ENCODE data around the gene RNF17. TPM values are rescaled to one million over a fixed set of nuclear protein-coding genes. Genes with fewer than 3 reads are reported as not detected.
"Not testable (repeated sequence)": the region's sequence is repeated elsewhere in the genome, so short reads cannot be mapped to it uniquely, and the experiment has no call there.

Gene RNF17
- total RNA-seq, 1 donor from 2014 or later, result not detected

DNA sequence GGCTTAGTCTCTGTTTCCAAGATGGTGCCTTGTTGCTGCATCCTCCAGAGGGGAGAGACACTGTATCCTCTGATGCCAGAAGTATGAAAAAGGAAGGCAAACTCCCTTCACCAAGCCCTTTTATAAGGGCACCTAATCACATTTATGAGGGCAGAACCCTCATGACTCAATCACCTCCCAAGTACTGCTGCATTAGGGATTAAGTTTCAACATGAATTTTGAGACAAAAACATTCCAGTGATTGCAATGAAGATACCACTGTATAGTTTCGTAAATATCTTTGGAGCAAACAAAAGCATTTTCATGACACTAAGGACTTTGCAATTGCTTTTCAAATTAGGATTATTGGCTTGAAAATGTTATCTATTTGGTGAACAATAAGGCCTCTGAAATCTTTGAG is 63.8 kb downstream of the RNF17 start:
- no peak for DNase-seq (ENCODE audit: extremely low spot score in 2 of 2)
- intact Hi-C loops (cut with DNase I), result no loop called here
- H3K4me3 ChIP-seq, result no peak overlapping the region
- H3K9me3 ChIP-seq, result no peaks in the 10 kb centered on the region
- H3K4me1 ChIP-seq, result no peaks in the 10 kb centered on the region
- no peak overlapping the region for H3K27ac ChIP-seq
- no peaks in the 10 kb centered on the region for H3K27me3 ChIP-seq
- H3K36me3 ChIP-seq, result no peaks in the 10 kb centered on the region
- TF ChIP-seq POLR2A (IDR thresholded peaks at IDR 0.05), result no peak
- TF ChIP-seq POLR2AphosphoS5 (IDR thresholded peaks at IDR 0.05; ENCODE audit: insufficient read depth in 1 of 2, low read depth in 1 of 2), result no peak
- TF ChIP-seq, protein P1, sequence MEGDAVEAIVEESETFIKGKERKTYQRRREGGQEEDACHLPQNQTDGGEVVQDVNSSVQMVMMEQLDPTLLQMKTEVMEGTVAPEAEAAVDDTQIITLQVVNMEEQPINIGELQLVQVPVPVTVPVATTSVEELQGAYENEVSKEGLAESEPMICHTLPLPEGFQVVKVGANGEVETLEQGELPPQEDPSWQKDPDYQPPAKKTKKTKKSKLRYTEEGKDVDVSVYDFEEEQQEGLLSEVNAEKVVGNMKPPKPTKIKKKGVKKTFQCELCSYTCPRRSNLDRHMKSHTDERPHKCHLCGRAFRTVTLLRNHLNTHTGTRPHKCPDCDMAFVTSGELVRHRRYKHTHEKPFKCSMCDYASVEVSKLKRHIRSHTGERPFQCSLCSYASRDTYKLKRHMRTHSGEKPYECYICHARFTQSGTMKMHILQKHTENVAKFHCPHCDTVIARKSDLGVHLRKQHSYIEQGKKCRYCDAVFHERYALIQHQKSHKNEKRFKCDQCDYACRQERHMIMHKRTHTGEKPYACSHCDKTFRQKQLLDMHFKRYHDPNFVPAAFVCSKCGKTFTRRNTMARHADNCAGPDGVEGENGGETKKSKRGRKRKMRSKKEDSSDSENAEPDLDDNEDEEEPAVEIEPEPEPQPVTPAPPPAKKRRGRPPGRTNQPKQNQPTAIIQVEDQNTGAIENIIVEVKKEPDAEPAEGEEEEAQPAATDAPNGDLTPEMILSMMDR (IDR thresholded peaks at IDR 0.05), result no peak

DNA sequence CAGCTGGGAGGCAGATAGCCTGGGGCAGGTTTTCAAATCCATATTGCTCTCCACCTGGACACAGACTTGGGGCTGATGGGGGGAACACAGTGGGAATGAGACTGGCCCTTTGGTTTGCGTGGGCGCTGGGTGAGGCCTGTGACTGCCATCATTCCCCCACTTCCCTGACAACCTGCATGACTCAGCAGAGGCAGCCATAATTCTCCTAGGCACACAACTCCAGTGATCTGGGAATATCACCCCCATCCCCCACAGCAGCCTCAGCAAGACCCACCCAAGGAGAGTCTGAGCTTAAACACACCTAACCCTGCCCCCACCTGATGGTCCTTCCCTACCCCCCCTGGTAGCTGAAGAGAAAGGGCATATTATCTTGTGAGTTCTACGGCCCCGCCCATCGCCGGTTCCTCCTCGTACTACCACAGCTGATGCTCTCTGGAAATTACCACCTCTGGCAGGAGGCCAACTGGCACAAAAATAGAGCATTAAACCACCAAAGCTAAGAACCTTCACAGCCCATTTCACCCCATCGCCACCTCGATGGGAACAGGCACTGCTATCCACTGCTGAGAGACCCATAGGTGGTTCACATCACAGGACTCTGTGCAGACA is 71.0 kb downstream of the RNF17 start:
- intact Hi-C loops (cut with DNase I), result no loop called here
- TF ChIP-seq POLR2A (IDR thresholded peaks at IDR 0.05) (no peak), POLR2AphosphoS5 (IDR thresholded peaks at IDR 0.05; ENCODE audit: insufficient read depth in 1 of 2, low read depth in 1 of 2) (no peak)
- TF ChIP-seq, protein P1 (IDR thresholded peaks at IDR 0.05), result no peak
- no peak overlapping the region for H3K27ac ChIP-seq
- no peaks in the 10 kb centered on the region for H3K4me1 ChIP-seq
- DNase-seq (ENCODE audit: extremely low spot score in 2 of 2), result no peak
- no peak overlapping the region for H3K4me3 ChIP-seq
- no peaks in the 10 kb centered on the region for H3K27me3 ChIP-seq
- H3K36me3 ChIP-seq, result no peaks in the 10 kb centered on the region
- no peaks in the 10 kb centered on the region for H3K9me3 ChIP-seq

DNA sequence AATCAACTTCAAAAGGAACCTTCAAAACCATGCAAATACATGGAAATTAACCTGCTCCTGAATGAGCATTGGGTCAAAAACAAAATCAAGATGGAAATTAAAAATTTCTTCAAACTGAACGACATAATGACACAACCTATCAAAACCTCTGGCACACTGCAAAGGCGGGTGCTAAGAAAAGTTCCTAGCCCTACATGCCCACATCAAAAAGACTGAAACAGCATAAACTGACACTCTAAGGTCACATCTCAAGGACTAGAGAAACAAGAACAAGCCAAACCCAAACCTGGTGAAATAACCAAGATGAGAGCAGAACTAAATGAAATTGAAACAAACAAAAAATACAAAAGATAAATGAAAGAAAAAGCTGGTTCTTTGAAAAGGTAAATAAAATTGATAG is 73.6 kb downstream of the RNF17 start:
- H3K4me3 ChIP-seq; H3K27me3 ChIP-seq; intact Hi-C loops (cut with DNase I); H3K36me3 ChIP-seq; H3K4me1 ChIP-seq; DNase-seq (ENCODE audit: extremely low spot score in 2 of 2); H3K27ac ChIP-seq; H3K9me3 ChIP-seq: not testable (repeated sequence)

DNA sequence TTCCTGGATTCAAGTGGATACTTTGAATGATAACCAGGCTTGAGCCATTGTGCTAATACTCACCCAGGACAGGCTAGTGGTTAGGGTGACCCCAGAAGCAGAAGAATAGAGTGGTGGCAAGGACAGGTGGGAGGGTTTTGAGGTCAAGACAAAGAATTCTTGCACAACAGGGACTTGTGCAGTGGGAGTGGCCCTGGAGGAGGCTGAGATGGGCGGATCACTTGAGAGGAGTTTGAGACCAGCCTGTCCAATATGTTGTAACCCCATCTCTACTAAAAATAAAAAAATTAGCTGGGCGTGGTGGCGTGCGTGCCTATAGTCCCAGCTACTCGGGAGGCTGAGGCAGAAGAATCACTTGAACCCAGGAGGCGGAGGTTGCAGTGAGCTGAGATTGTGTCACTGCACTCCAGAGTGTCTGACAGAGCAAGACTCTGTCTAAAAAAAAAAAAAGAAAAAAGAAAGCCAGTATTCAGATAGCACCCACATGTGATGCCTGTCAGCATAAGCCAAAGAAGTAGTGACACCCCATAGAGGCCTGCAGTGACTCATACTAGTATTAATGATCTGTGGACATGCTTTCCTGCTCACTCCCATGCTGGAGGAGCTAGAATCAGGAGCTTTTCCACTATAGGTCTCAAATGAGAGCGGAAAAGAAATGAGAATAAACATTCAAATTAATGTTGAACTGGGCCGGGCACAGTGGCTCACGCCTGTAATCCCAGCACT is 78.7 kb downstream of the RNF17 start:
- no peak overlapping the region for H3K4me3 ChIP-seq

DNA sequence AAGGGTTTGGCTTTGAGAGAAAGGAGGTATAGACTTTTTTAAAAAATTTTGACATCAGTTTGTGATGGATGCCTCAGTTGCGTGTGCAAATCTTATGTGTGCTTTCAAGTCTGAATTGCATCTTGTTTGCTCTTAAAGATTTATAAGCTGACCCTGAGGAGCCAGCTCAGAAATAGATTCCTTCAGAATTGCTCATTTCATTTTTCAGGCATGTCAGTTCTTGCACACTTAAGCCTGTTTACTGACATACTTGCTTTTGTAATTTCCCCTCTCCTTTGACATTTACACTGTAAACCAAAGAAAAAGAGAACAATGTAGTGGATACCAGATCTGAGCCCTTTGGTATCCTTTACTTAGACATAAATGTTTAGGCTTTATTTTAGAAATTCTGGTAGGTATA is 87.6 kb downstream of the RNF17 start:
- Histone ChIP-seq H3K27me3 (no peaks in the 10 kb centered on the region), H3K9me3 (no peaks in the 10 kb centered on the region), H3K4me1 (no peaks in the 10 kb centered on the region), H3K27ac (no peak overlapping the region), H3K4me3 (no peak overlapping the region), H3K36me3 (no peaks in the 10 kb centered on the region)
- TF ChIP-seq POLR2AphosphoS5 (IDR thresholded peaks at IDR 0.05; ENCODE audit: insufficient read depth in 1 of 2, low read depth in 1 of 2), result no peak
- intact Hi-C loops (cut with DNase I), result no loop called here
- no peak for DNase-seq (ENCODE audit: extremely low spot score in 2 of 2)

More for the DNA sequence above, 78.7 kb downstream of the RNF17 start:
- no peaks in the 10 kb centered on the region for H3K4me1 ChIP-seq
- H3K9me3 ChIP-seq, result no peaks in the 10 kb centered on the region
- no peak for DNase-seq (ENCODE audit: extremely low spot score in 2 of 2)
- no peaks in the 10 kb centered on the region for H3K36me3 ChIP-seq
- no peaks in the 10 kb centered on the region for H3K27me3 ChIP-seq
- no peak for TF ChIP-seq POLR2AphosphoS5 (IDR thresholded peaks at IDR 0.05; ENCODE audit: insufficient read depth in 1 of 2, low read depth in 1 of 2)
- TF ChIP-seq, protein P1 (IDR thresholded peaks at IDR 0.05), result no peak
- TF ChIP-seq POLR2A (IDR thresholded peaks at IDR 0.05), result no peak
- no peak overlapping the region for H3K27ac ChIP-seq
- intact Hi-C loops (cut with DNase I), result no loop called here

DNA sequence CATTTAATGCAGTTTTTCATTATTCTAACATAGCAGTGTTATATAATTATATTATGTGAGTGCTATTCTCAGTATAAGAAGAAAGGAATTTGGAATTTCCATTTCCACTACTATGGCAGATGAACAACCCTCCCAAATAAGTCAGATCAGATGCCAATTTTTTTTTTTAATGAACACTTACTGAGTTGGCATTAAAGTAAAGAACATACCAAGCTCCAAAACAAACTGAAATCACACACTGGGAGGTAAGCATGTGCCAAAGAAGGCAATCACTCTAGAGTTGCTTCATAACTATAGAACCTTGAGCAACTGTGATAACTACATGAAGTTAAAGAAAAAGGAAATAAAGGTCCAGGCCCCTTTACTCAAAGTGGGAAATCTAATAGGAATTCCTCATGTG is 90.3 kb downstream of the RNF17 start:
- Histone ChIP-seq H3K4me1 (no peaks in the 10 kb centered on the region), H3K27ac (no peak overlapping the region), H3K9me3 (no peaks in the 10 kb centered on the region), H3K4me3 (no peak overlapping the region), H3K36me3 (no peaks in the 10 kb centered on the region), H3K27me3 (no peaks in the 10 kb centered on the region)
- no peak for TF ChIP-seq POLR2A (IDR thresholded peaks at IDR 0.05)
- no peak for DNase-seq (ENCODE audit: extremely low spot score in 2 of 2)
- intact Hi-C loops (cut with DNase I), result no loop called here

All from vagina (tissue), 2 donors.